Trophoblast cell (in vitro differentiated cells and primary cell): ENCODE measurements around the gene NEBL. TPM values are rescaled to one million over a fixed set of nuclear protein-coding genes. Genes with fewer than 3 reads are reported as not detected.

ENCODE experiments used
- DNase-seq, 2 donors: peaks; one replicate each; pipeline ENCODE4 v3.0.0-alpha.2; 2016
- H2AFZ ChIP-seq: 2 replicates; pipeline ENCODE4 v1.6.1; 2013; ENCODE audit warnings: low read length, moderate library complexity, mild to moderate bottlenecking; ENCODE audit not compliant: insufficient read depth, poor library complexity
- H2AK5ac ChIP-seq: 2 replicates; pipeline ENCODE4 v1.6.1; 2013; ENCODE audit warnings: mild to moderate bottlenecking, low read length
- H2BK120ac ChIP-seq: 2 replicates; pipeline ENCODE4 v1.6.1; 2013; ENCODE audit warnings: low read length, mild to moderate bottlenecking, moderate library complexity; ENCODE audit not compliant: insufficient read depth, poor library complexity
- H2BK12ac ChIP-seq: 2 replicates; pipeline ENCODE4 v1.6.1; 2013; ENCODE audit warnings: mild to moderate bottlenecking, low read length, moderate library complexity
- H2BK5ac ChIP-seq: 2 replicates; pipeline ENCODE4 v1.6.1; 2013; ENCODE audit warnings: low read length, low read depth, moderate library complexity, mild to moderate bottlenecking; ENCODE audit not compliant: poor library complexity
- H3K14ac ChIP-seq: 2 replicates; pipeline ENCODE4 v1.6.1; 2013; ENCODE audit warnings: mild to moderate bottlenecking, low read length
- H3K18ac ChIP-seq: 2 replicates; pipeline ENCODE4 v1.6.1; 2013; ENCODE audit warnings: mild to moderate bottlenecking, low read length
- H3K23ac ChIP-seq: 2 replicates; pipeline ENCODE4 v1.6.1; 2013; ENCODE audit warnings: low read length
- H3K27ac ChIP-seq: 2 replicates; pipeline ENCODE4 v1.5.1; 2013; ENCODE audit warnings: low read depth, mild to moderate bottlenecking, inconsistent platforms, low read length, moderate library complexity
- H3K27me3 ChIP-seq: 2 replicates; pipeline ENCODE4 v1.6.1; 2013; ENCODE audit warnings: inconsistent platforms, mild to moderate bottlenecking, low read length, moderate library complexity; ENCODE audit not compliant: insufficient read depth
- H3K36me3 ChIP-seq, 2 experiments: 1 replicate in 1 of 2; 2 replicates in 1 of 2; pipeline ENCODE4 v1.6.1; 2013; ENCODE audit warnings: low read length in 2 of 2, mild to moderate bottlenecking in 2 of 2, moderate library complexity in 1 of 2; ENCODE audit not compliant: insufficient read depth in 2 of 2, control insufficient read depth in 1 of 2
- H3K4ac ChIP-seq: 2 replicates; pipeline ENCODE4 v1.6.1; 2013; ENCODE audit warnings: low read depth, mild to moderate bottlenecking, low read length, moderate library complexity
- H3K4me1 ChIP-seq, 2 experiments: 1 replicate in 1 of 2; 2 replicates in 1 of 2; pipeline ENCODE4 v1.6.1; 2013; ENCODE audit warnings: low read length in 2 of 2, mild to moderate bottlenecking in 2 of 2, moderate library complexity in 1 of 2; ENCODE audit not compliant: insufficient read depth in 2 of 2, control insufficient read depth in 1 of 2
- H3K4me2 ChIP-seq: 2 replicates; pipeline ENCODE4 v1.6.1; 2013; ENCODE audit warnings: inconsistent platforms, mild to moderate bottlenecking, low read length, moderate library complexity
- H3K4me3 ChIP-seq: 2 replicates; pipeline ENCODE4 v1.5.1; 2013; ENCODE audit warnings: mild to moderate bottlenecking, low read depth, low read length, inconsistent platforms
- H3K79me1 ChIP-seq: one replicate; pipeline ENCODE4 v1.6.1; 2013; ENCODE audit warnings: low read length
- H3K79me2 ChIP-seq: 2 replicates; pipeline ENCODE4 v1.6.1; 2013; ENCODE audit warnings: low read length, mild to moderate bottlenecking; ENCODE audit not compliant: control insufficient read depth, insufficient read depth, poor library complexity
- H3K9ac ChIP-seq: 2 replicates; pipeline ENCODE4 v1.6.1; 2013; ENCODE audit warnings: mild to moderate bottlenecking, low read length
- H3K9me3 ChIP-seq: 2 replicates; pipeline ENCODE4 v1.6.1; 2013; ENCODE audit warnings: low read depth, mild to moderate bottlenecking, control low read depth, inconsistent platforms, low read length; ENCODE audit not compliant: insufficient read depth
- H4K12ac ChIP-seq: 2 replicates; pipeline ENCODE4 v1.6.1; 2013; ENCODE audit warnings: low read depth, mild to moderate bottlenecking, low read length, moderate library complexity
- H4K8ac ChIP-seq: 2 replicates; pipeline ENCODE4 v1.6.1; 2013; ENCODE audit warnings: low read depth, mild to moderate bottlenecking, low read length, moderate library complexity
- H4K91ac ChIP-seq: one replicate; pipeline ENCODE4 v1.6.1; 2013; ENCODE audit warnings: low read depth, mild to moderate bottlenecking, low read length, moderate library complexity
- WGBS: extraction: QIAGEN DNeasy Blood & Tissue Kit; methylation state at CpG from one replicate; pipeline ENCODE4 v1.1.7; 2013; ENCODE audit warnings: missing lambda C conversion rate; ENCODE audit not compliant: insufficient read length, insufficient coverage; ENCODE audit errors: extremely low coverage; 5-methylcytosine and 5-hydroxymethylcytosine counted together
- polyA plus RNA-seq: library from polyadenylated mRNA; stranded (reverse); fragments of 200-250 nt; gene quantifications from 2 replicates; pipeline ENCODE4 v1.2.3, GENCODE V29; 2013

NEBL gene, protein sequence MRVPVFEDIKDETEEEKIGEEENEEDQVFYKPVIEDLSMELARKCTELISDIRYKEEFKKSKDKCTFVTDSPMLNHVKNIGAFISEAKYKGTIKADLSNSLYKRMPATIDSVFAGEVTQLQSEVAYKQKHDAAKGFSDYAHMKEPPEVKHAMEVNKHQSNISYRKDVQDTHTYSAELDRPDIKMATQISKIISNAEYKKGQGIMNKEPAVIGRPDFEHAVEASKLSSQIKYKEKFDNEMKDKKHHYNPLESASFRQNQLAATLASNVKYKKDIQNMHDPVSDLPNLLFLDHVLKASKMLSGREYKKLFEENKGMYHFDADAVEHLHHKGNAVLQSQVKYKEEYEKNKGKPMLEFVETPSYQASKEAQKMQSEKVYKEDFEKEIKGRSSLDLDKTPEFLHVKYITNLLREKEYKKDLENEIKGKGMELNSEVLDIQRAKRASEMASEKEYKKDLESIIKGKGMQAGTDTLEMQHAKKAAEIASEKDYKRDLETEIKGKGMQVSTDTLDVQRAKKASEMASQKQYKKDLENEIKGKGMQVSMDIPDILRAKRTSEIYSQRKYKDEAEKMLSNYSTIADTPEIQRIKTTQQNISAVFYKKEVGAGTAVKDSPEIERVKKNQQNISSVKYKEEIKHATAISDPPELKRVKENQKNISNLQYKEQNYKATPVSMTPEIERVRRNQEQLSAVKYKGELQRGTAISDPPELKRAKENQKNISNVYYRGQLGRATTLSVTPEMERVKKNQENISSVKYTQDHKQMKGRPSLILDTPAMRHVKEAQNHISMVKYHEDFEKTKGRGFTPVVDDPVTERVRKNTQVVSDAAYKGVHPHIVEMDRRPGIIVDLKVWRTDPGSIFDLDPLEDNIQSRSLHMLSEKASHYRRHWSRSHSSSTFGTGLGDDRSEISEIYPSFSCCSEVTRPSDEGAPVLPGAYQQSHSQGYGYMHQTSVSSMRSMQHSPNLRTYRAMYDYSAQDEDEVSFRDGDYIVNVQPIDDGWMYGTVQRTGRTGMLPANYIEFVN
- 31.7 and 34.0 TPM in 2 replicates for polyA plus RNA-seq

DNA sequence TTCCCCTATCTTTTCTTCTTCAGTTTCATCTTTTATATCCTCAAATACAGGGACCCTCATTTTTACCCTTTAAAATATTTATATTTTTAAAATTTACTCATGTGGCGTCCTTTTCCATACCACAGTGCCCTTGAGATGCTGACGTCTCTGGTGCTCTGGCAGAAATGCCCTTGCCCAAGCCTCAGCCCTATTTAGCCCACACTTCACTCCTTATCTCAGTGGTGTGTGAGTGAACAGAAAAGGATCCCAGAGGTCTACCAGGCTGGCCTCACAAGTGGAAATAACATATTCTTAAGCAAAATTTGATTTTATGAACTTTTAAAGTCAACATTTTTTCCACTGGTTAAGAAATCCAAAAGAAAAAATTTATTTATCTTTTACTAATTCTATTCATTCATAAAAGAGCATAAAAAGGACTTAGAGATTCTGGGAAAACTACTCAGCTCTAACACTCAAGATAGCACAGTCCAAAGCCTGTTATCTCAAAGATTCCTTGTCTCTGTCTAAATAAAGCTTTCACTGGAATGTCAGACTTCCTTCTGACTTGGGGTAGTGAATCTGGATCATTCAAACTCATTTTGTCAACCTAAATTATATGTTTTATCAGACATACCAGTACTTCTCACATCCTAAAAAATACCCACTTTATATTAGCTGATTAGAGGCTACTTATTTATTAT lies at the start of gene NEBL:
Gene NEBL, minus strand, starts transcription at position 166 of the 680 bp plus-strand sequence. Its CDS starts 106 bp downstream, at position 60.
- Histone ChIP-seq H2BK120ac (no peak within 1 kb of the TSS), H3K23ac (no peak within 1 kb of the TSS), H2AK5ac (no peak within 1 kb of the TSS), H3K4me3 (no peak within 1 kb of the TSS), H3K9ac (no peak within 1 kb of the TSS), H2BK5ac (no peak within 1 kb of the TSS), H3K4me1 (no peaks in the 10 kb centered on the region), H4K12ac (no peak within 1 kb of the TSS), H3K79me2 (no peaks in the 10 kb centered on the region), H3K9me3 (no peaks in the 10 kb centered on the region), H3K27me3 (no peaks in the 10 kb centered on the region), H2AFZ (no peak within 1 kb of the TSS), H3K4ac (no peak within 1 kb of the TSS), H3K27ac (no peak within 1 kb of the TSS), H3K14ac (no peak within 1 kb of the TSS), H2BK12ac (no peak within 1 kb of the TSS), H4K91ac (no peak within 1 kb of the TSS), H3K18ac (no peak within 1 kb of the TSS), H3K36me3 (no peaks in the 10 kb centered on the region), H3K79me1 (no peaks in the 10 kb centered on the region), H4K8ac (no peak within 1 kb of the TSS), H3K4me2 (no peak within 1 kb of the TSS)
- DNase-seq: no peak
- no CpG with 5 or more reads among the region's 2 CpGs for WGBS

DNA sequence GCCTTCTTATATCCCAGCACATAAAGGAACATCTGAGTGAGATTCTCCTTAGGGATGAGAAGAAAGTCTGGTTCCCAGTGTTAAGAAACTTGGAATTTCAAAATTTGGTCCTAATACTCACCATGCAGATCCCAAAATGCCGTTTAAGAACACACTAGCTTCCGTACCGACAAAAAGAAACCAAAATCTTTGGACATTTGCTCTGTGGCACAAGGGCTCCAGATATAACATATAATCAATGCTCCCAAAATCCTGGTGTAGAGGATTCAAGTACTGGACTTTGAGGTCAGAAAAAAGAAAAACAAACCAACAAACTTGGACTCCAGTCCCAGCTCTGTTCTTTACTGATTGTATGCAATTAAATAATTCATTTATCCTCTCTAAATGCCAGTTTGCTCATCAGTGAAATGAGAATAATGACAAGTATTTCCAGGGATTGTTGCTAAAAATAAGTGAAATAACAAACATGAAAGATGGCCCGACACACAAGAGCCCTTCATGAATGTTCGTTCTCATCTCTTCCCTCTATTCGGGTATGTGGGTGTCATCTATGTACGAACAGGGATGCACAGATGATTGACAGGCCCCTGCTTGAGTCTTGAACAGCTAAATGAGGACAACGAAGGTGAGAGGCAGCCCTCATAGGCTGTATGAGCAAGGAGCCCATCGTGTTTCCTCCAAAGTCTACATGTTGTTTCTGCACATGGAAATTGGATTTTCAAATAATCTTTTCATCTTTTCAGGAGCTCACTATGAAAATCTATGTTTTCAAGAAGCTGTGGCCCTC lies 48.6 kb upstream of the NEBL start:
- no peaks in the 10 kb centered on the region for H3K27me3 ChIP-seq
- no peak for DNase-seq
- no peak overlapping the region for H4K12ac ChIP-seq
- H3K9me3 ChIP-seq: no peaks in the 10 kb centered on the region
- H3K36me3 ChIP-seq: peaks cover 0 to 2% of the 10 kb centered on the region in 2 experiments
- no peaks in the 10 kb centered on the region for H3K79me1 ChIP-seq
- no peak overlapping the region for H3K14ac ChIP-seq
- no peak overlapping the region for H4K91ac ChIP-seq
- H3K4me3 ChIP-seq: no peak overlapping the region
- no peaks in the 10 kb centered on the region for H3K79me2 ChIP-seq
- H3K23ac ChIP-seq: no peak overlapping the region
- no peak overlapping the region for H2AK5ac ChIP-seq
- no peak overlapping the region for H3K4me2 ChIP-seq
- no peak overlapping the region for H2BK5ac ChIP-seq
- no peak overlapping the region for H2BK120ac ChIP-seq
- H3K4me1 ChIP-seq: no peaks in the 10 kb centered on the region
- no peak overlapping the region for H2BK12ac ChIP-seq
- WGBS: no CpG with 5 or more reads among the region's 9 CpGs
- no peak overlapping the region for H3K4ac ChIP-seq
- no peak overlapping the region for H4K8ac ChIP-seq
- H3K9ac ChIP-seq: no peak overlapping the region
- H3K18ac ChIP-seq: no peak overlapping the region
- no peak overlapping the region for H3K27ac ChIP-seq
- no peak overlapping the region for H2AFZ ChIP-seq

DNA sequence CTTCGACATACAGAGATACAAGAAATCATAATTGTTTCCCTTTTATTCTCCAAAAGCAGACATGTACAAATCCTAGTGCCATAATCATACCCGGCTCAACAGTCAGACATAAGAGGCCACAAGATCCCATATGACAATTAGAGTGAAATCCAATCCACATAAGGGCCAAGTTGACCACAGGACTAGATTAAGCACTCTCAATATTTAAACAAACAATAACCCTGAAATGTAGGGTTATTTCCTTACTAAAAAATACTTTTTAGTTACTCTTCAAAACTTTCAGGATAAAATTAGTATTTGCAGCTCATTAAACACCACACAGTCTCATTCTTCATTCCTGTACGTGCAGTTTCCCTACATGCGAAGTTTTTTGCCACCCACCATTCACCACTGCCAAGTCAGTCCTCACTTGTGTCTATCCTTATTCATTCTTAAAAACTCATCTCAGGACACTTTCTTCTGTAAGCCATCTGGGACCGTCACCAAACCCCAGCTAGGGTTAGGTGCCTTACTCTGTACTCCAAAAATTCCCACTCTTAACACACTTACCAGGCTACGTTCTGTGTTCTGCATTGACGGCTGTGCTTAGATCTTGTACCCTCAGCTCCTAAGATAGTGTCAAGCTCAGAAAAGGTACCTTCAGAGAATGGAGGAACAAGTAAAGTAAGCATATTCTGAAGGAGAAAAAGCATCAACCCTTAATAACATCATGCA lies 47.8 kb upstream of the NEBL start:
- Histone ChIP-seq H3K18ac (no peak overlapping the region), H3K23ac (no peak overlapping the region), H3K27ac (no peak overlapping the region), H3K4me1 (no peaks in the 10 kb centered on the region), H3K9ac (no peak overlapping the region), H2AFZ (no peak overlapping the region), H3K36me3 (peaks cover 0 to 2% of the 10 kb centered on the region in 2 experiments), H2BK120ac (no peak overlapping the region), H3K14ac (no peak overlapping the region), H3K4me3 (no peak overlapping the region), H3K79me1 (no peaks in the 10 kb centered on the region), H2BK12ac (no peak overlapping the region), H3K4me2 (no peak overlapping the region), H3K4ac (no peak overlapping the region), H4K91ac (no peak overlapping the region), H4K12ac (no peak overlapping the region), H4K8ac (no peak overlapping the region), H2AK5ac (no peak overlapping the region), H2BK5ac (no peak overlapping the region), H3K9me3 (no peaks in the 10 kb centered on the region), H3K79me2 (no peaks in the 10 kb centered on the region), H3K27me3 (no peaks in the 10 kb centered on the region)
- WGBS: no CpG with 5 or more reads among the region's 7 CpGs
- no peak for DNase-seq
